SKM-1 treated with dmso at 0.1 percent for 144 hours (cell line): Measurements from ENCODE around the gene LLGL1.
"Not testable (repeated sequence)": the region's sequence is repeated elsewhere in the genome, so short reads cannot be mapped to it uniquely, and the experiment has no call there.

Source experiments
- DNase-seq: peaks from one replicate; lab custom pipeline; 2025; ENCODE audit not compliant: unreplicated experiment; lab: John Stamatoyannopoulos, UW

The LLGL1 gene

DNA sequence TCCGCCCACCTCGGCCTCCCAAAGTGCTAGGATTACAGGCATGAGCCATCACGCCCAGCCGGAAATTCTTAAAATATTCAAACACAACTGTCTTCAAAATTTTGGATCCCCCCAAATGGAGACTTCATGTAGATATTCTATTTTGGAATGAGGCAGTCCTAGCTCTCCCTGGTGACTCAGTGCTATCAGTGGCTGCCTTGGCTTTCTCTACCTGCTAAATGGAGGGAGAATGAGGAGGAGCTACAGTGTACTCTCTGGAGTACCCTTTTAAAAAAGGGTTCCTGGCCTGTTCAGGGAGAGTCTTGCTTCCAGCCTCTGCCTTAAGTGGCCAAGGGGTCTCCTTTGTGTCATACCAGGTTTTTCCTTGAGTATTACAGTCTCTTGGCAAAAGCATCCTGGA lies 31.0 kb upstream of the LLGL1 start:
- no peak for DNase-seq

DNA sequence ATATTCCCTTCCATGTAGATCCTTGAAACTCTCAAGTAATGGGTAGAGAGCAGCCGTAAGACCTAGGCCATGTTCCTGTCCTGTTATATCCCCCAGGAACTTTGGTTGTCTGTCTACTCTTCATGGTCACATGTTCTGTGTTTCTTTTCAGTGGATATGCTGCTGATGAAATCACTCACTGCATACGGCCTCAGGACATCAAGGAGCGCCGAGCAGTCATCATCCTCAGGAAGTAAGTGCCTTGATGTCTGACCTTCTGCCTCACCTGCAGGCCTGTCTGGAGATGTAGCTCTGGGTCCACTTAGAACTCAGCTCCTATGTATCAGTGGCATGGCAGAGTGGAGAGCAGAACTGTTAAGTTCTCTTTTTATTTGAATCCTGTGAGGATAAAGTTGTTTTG lies 30.6 kb upstream of the LLGL1 start:
- no peak for DNase-seq

DNA sequence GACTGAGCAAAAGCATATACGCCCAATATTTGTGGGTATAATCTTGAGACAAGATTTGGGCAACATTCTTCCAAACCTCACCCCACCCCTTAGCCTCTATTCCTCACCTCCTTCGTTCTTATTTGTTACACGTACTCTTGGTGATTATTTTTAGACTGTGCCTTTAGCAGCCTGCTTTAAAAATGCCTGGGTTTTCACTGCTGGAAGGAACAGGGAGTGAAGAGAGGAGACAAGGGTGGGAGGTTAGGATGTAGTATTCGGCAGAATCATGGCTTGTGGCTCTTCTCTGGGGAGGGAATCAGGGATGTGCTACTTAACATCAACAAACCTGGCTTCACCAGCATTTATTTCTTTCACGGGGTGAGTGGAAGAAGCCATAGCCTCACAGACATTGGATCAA lies 30.2 kb upstream of the LLGL1 start:
- DNase-seq = no peak

DNA sequence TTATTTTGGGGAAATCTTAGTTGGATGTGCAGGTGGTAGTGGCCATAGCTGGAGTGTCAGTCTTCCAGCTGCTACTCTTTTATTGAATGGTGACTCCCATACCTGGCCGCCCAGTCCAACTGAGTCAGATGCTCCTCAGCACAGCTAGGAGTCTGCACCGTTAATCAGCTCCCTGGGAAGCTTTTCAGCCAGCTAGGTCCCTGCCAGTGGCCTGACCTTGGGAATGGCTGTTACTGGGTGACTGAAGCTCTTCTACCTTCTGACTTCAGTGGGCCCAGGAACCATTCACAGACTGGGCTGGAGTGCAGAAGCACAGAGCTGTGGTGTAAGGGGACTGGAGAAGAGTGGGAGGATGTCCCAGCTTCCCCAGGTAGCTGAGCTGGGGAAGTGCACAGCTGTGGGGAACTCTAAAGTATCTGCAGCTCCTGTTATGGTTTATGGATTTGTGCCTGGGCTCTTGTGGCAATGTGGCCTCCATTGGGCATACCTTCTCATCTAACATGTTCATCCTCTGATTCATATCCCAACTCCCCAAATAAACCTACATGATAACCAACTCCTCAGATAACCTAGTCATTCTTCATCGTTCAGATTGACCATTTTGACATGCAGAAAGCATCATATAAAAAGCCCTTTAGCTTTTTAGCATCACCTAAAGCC lies 27.8 kb upstream of the LLGL1 start:
- DNase-seq = no peak

DNA sequence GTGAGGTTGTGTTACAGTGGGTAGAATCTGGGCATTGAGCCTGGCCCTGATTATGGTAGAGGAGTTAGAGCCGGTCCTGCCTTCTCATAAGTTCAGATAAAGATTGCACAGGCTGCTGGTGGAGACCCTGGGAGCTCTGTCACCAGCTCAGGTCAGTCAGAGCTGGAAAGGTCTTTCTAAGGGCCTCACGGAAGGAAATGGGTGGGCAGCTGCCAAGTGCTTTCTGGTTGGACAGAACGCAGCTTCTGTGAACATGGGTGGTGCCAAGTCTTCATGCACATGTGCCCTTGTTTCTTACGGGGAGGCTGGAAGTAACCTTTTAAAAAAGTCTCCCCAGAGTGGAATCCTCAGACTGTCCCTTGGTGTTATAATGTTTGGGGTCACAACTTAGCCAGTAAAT lies 26.9 kb upstream of the LLGL1 start:
- DNase-seq = no peak

DNA sequence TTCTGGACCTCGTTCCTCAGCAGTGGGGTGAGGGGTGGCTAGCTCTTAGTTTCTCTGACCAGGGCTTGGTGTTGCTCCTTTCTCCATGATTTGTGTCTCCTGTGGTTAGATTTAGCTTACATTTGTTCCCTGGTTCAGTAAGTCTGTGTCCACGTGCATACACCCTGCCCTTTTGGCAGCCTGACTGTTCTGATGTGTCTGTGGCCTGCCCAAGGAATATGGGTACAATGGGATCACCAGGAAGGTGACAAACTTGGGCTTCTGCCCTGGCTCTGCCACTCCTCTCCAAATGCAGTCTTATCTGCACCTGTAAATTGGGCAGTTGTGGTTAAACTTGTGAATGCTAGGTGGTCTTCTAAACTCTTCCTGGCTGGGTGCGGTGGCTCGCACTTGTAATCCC lies 24.3 kb upstream of the LLGL1 start:
- DNase-seq = no peak

DNA sequence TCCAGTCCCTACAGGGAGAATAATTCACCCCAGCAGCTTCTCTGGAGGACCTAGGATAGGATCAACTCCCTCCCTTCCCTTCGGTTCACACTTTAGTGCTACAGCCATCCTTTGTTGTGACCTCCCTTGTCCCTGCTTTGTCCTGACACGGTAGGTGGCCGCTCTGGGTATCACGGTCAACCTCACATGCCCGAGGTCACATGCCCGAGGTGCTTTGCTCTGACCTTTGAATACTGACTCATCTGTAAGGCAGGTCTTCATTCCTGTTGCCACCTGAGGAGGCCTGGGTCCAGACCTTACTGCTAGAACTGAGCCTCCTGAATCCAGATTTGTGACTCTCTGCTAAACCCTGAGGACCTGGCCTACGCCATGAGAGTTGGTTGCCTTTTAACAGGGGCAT lies 22.1 kb upstream of the LLGL1 start:
- DNase-seq = no peak

DNA sequence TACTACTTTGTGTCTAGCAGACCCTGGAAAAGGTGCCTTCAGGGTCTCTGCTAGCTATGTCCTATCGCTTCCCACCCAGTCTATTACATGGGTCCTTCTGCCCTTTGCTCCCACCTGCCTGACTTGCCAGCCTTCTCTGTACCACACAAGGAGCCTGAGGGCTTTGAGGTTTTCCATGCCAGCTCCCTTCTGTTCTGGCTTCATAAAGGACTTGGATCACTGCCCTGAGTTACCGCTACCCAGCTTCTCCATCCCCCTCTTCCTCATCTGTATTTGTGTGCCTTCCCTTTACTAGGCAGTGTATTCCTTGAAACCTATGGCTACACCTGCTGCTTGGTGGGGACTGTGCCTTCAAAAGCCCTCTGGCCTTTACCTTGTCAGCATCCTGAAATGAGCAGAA lies 19.6 kb upstream of the LLGL1 start:
- DNase-seq = no peak

DNA sequence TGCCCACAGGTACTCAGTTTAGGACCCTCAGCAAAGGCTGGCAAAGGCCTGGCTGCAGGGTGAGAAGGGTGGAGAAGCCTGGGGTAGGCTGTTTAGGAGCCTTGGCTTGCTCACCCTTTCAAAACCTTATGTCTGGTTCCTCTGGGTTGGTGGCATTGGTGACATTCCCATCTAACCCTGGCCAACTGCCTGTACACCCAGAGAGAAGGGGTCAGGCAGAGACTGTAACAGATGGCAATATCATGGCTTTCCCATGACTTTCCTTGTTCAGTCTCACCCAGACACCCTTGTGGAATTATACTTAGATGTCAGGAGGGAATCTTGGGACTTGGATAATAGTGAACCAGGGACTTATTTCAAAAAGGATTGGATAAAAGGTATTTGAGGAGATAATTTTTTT lies 18.5 kb upstream of the LLGL1 start:
- DNase-seq = no peak

DNA sequence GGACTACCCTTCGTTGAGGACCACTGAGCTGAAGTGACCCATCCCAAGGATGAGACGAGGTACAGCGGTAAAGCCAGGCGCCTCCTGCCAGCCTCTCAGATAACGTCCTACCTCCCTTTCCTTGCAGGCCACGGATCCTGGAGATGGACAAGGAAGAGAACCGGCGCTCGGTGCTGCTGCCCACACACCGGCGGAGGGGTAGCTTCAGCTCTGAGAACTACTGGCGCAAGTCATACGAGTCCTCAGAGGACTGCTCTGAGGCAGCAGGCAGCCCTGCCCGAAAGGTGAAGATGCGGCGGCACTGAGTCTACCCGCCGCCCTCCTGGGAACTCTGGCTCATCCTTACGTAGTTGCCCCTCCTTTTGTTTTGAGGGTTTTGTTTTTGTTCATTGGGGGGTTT lies 17.3 kb upstream of the LLGL1 start:
- DNase-seq = no peak

DNA sequence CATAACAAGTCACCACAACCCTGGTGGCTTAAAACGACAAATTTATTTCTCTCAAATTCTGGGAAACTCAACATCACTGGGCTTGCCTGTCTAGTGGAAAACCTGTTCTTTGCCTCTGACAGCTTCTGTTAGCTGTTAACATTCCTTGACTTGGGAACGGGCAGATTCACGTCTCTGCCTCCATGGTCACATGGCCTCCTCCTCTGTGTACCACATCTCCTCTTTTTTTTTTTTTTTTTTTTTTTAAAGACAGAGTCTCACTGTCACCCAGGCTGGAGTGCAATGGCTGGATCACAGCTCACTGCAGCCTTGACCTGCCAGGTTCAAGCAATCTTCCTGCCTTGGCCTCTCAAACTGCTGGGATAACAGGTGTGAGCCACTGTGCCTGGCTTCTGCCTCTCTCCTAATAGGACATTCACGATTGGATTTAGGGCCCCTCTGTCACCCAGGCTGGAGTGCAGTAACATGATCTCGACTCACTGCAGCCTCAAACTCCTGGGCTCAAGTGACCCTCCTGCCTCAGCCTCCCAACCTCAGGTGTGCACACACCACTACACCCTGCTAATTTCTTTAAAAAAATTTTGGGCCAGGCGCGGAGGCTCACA lies 11.7 kb upstream of the LLGL1 start:
- DNase-seq = no peak

DNA sequence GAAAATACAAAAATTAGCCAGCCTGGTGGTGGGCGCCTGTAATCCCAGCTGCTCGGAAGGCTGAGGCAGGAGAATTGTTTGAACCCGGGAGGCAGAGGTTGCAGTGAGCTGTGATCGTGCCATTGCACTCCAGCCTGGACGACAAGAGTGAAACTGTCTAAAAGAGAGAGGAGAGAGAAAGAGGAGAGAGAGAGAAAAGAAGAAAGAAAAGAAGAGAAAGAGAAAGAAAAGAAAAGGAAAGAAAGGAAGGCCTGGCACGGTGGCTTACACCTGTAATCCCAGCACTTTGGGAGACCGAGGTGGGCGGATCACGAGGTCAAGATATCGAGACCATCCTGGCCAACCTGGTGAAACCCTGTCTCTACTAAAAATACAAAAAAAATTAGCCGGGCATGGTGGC lies 8.5 kb upstream of the LLGL1 start:
- not testable (repeated sequence) for DNase-seq

DNA sequence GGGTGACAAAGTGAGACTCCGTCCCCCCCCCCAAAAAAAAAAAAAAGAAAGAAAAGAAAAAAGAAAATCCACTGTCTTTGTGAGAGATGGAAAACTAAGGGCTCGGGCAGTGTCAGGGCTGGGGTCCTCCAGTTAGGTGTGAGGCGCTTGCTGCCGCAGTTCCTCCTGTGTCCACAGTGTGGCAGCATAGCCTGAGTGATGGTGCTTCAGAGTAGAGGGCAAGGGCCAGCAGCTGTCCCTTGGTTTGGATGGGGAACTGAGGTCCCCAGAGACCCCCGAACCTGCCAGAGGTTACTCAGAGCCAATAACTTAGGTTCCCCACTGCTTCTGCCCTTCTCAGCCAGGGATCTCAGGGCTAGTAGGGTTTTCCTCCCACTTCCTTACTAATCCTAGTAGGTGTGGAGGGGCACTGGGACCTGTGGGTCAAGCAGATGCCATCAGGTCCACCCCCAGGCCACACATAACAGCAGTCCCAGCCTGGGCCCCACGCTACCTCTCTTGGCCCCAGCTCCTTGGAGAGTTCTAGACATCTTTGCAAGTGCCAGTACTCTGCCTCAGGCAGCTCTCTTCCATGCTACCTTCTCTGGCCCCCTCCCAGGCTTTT lies 7.9 kb upstream of the LLGL1 start:
- peak; percentile 61 for DNase-seq

DNA sequence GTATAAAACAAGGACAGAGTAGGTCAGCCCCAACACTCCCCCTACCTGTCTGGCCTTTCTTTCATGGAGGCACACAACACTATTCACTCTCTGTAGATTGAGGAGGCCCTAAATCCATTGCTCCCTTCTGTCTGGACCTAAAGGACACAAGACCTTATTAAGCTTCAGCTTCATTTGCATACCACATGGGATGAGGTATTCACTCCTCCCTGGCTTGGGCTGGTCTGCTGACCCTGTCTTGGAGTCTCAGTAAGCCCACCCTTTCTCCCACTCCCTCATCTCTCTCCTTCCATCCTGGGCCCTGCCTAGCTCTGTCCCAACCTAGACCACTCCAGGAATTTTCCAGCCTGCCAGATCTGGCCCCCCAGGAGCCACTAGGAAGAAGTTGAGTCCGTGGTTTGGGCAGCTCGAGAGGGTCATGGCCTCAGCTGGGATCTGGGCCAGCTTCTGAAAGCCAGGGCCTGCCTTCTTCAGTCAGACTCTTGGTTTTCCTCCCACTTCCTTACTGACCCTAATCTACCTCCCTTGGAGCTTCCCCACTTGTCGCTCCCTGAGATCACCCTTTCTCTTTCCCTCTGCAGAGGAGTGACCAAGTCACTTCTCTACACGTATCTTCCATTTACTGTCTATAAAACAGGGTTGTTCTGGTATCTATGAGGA lies 6.5 kb upstream of the LLGL1 start:
- no peak for DNase-seq

DNA sequence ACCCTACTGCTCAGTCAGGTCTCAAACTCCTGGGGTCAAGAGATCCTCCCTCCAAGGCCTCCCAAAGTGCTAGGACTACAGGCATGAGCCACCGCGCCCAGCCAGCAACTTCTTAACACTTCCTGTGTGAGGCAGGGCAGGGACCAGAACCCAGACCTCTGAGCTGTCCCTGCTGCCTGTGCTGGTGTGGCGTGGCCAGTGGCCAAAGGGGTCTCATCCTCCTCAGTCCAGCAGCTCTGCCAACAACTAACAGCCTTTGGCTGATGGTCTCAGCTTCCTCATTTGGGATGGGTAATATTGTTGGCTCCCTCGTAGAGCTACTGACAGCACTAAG lies 1.4 kb upstream of the LLGL1 start:
- DNase-seq = no peak

DNA sequence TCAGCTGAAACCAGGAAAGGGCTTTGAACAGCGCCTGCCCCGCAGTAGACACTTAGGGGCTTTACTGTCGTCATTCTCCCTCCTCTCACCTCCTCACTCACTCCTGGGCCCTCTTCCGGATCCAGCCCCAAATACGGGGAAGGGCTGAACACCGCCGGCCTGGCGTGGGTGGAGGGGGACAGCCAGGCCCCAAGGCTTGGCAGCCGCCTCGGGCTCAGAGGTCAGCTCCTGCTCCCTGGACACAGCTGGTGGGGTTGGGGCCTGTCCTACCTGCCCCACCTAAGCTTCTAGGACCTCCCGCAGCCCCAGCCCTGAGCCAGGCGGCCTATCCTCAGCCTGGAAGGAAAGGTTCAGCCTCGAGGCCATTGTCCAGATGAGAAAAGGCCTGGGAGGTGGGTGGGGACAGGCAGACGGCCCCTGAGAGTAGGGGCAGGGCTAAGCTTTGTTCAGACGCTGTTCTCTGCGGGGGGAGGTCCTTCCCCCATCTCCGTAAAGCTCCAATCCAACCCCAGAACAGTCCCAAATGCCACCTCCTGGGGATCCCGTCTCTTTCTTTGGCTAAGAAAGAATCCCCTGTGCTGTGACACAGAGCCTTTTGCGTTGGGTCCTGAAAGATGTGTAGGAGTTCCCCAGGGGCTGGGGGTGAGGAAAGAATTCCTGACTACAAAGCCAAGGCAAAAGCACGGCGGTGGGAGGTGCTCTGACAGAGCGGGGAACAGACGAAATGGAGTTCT lies 881 bp upstream of the LLGL1 start:
- no peak for DNase-seq

DNA sequence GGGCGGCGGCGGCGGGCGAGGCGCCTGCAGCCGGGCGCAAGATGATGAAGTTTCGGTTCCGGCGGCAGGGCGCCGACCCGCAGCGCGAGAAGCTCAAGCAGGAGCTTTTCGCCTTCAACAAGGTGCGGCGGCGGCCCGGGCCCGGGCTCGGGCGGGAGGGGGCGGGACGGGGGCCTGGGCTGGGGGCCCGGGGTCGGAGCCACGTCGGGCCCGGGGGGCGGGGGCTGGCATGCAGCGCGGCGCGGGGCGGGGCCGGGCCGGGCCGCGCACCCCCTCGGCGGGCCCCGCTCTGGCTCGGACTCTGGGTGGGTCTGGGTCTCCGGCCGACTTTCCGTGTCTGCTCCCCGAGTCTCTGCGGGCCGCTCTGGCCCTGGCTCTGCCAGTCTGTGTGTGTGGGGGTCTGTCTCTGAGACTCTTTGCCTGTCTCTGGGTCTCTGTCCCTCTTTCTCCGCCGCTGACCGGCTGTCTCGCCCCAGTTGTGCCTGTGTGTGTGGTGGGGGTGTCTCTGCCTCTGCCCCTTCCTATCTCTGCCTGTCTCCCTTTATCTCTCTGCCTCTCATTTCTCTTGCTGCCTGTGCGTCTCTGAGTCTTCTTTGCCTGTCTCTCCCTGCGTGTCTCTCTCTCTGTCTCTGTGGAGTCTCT lies 328 bp downstream of the LLGL1 start:
- no peak for DNase-seq

DNA sequence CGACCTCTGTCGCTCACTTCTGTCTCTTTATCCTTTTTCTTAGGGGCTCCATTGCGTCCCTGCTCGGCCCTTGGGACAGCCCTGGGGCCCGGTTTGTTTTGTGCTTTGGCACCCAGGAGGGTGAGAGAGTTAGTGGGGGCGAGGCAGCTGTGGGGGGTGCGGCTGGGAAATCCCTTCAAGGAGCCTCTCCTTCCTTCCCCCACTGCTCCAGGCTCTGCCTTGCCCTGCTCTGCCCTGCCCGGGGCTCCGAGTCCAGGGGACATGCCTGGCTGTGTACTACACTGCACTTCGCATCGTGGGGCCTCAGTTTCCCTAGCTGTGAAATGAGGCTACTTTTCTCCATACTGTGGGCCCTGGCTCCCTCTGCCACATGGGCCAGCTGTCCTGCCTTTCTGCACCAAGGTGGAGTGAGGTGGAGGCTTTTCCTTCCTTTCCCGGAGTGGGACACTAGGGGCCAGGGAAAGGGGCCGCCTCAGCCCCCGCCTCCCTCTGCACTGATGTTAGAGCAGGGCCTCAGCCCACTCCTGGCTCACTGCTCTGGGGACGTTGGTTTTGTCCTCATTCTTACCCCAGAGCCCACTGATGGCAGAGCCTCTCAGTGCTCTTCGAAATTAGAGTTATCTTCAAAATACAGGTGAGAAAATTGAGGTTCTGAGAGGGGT lies 980 bp downstream of the LLGL1 start:
- no peak for DNase-seq

DNA sequence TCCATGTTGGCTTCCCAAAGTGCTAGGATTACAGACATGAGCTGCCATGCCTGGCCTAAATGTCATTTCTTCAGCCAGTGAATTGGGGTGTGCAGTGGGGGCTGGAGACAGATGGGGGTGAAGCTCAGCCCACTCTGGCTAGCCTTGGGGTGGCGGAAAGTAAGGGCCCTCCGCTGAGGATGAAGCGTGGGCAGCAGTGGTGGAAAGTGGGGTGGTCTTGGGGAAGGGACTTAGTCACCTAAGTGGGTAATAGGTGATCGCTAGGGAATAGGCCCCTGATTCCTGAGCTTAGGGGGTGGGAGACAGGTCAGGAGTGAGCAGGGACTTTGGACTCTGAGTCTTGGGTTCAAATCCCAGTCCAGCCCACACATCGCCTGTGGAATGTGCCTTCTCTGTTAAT lies 2.2 kb downstream of the LLGL1 start:
- no peak for DNase-seq

DNA sequence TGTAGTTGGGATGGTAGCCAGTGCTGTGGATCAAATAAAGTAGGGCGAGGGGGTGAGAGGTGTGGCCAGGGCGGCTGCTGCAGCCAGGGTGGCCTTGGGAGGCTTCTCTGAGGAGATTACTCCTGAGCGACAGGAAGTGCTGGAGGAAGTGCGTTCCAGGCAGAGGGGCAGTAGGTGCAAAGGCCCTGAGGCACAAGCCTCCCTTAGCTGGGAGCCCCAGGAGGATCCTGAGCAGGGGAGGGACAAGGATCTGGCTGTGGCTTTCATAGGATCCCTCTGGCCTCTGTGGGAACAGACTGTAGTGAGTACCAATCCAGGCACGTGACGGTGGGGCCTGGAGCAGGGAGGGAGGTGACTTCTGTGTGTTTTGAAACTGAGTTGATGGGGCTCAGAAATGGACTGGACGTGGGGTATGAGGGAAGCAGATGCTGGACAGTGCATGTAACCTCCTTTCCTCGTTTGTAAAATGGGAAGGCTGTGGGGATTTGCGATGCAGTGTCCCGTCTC lies 2.8 kb downstream of the LLGL1 start:
- no peak for DNase-seq

DNA sequence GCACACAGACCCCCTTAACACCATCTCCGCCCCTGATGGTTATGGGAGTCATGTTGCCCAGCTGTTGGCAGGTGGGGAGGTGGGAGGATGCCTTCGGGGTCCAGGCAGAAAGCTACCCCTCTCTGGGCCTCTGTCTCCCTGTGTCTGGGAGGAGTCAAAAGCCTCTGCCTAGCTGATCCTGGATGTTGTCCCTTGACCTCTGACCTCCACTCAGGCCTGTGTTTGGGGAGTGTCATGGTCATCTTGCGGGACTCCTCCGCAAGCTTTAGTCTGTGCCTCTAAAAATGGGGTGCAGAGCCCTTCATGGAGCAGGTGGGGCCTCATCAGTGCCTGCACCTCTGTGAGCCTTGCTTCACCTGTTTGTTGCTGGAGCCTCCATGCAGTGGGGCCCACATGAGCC lies 3.8 kb downstream of the LLGL1 start:
- DNase-seq = no peak
